ENCODE measurements around the gene ADAM30.

DNA sequence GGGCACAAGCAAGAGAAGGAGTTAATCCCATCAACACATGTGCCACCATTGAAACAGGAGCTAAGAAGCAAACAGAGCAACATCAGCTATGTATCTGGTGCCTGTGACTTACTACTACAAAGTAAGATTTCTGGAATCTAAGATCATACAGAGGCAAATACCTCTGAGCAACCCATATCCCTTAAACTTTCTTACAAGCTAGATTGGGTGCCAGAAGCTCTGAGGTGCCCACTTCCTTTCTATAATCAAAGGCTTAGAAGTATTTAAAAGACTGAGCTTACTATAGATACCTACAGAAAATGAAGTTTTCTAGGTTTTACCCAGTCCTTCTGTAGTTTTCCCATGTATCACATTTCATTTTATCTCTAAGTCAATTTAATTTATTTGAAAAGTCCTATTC is 44.4 kb upstream of the ADAM30 start:
- no peak for TF ChIP-seq POLR2A (IDR thresholded peaks at IDR 0.05)
- no peak for TF ChIP-seq EP300 (IDR thresholded peaks at IDR 0.05)
- TF ChIP-seq CTCF (IDR thresholded peaks at IDR 0.05): no peak
- TF ChIP-seq POLR2AphosphoS5 (IDR thresholded peaks at IDR 0.05): no peak

Measured in suprapubic skin (tissue), 4 donors.